ENCODE measurements around the gene SKAP2. TPM values are rescaled to one million over a fixed set of nuclear protein-coding genes. Genes with fewer than 3 reads are reported as not detected.
"Not testable (repeated sequence)": the region's sequence is repeated elsewhere in the genome, so short reads cannot be mapped to it uniquely, and the experiment has no call there.

SKAP2 gene
- polyA plus RNA-seq, 2 donors, result 6.4 to 8.1 TPM

DNA sequence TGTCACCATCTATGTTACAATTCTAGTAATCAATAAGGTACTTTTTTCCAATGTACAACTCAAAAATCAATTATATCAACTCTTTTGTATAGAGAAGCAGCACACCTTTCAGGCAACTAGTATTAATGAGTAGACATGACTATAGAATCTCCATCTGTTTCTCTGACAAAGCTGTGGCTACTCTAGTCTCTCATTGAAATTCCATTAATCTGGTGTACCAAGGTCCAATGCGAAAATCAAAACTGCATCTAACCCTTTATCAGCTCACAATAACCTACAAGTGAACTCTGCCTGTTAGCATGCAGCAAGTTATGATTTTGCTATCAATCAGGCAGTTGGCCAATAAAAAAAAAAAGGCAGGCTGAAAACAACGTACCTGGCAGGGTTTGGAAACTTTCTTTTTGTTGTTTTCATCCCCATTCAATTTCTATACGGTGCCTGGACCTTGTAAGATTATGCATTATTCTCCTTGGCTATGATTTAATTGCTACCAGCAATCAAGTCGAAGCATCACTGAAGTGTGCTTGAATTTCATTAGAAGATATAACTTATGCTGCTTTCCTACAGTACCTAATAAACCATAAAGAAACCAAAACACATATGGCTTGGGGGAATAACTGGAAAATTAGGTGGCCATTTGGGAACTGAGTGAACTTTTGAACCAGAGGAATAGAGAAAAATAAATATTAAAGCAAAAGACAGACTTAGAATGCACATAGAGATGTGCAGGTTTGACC, 23.2 kb downstream of the SKAP2 start:
- WGBS, 2 donors, result 76 to 83% methylated on average over 4 of the region's 4 CpGs
- H3K4me3 ChIP-seq (ENCODE audit: low read depth in 1 of 2, low read length in 2 of 2), result no peak overlapping the region
- no peaks in the 10 kb centered on the region for H3K36me3 ChIP-seq (ENCODE audit: control insufficient read depth in 2 of 2, insufficient read depth in 2 of 2, low read length in 1 of 2)
- no peaks in the 10 kb centered on the region for H3K4me1 ChIP-seq (ENCODE audit: control insufficient read depth in 2 of 2, insufficient read depth in 2 of 2, low read length in 1 of 2)
- no peaks in the 10 kb centered on the region for H3K9me3 ChIP-seq (ENCODE audit: control insufficient read depth in 2 of 2, insufficient read depth in 1 of 2, low read depth in 1 of 2, low read length in 1 of 2)
- no peaks in the 10 kb centered on the region for H3K27me3 ChIP-seq (ENCODE audit: control insufficient read depth in 1 of 2, insufficient read depth in 2 of 2, low read length in 2 of 2)
- H3K27ac ChIP-seq (ENCODE audit: low read depth in 2 of 2, low read length in 1 of 2), result no peak overlapping the region

DNA sequence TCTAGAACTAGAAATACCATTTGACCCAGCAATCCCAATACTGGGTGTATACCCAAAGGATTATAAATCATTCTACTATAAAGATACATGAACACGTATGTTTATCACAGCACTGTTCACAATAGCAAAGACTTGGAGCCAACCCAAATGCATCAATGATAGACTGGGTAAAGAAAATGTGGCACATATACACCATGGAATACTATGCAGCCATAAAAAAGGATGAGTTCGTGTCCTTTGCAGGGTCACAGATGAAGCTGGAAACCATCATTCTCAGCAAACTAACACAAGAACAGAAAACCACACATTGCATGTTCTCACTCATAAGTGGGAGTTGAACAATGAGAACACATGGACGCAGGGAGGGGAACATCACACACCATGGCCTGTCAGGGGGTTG, 27.6 kb downstream of the SKAP2 start:
- 89 to 95% methylated on average over 3 of the region's 3 CpGs for WGBS, 2 donors
- H3K27ac ChIP-seq (ENCODE audit: low read depth in 2 of 2, low read length in 1 of 2); H3K4me1 ChIP-seq (ENCODE audit: control insufficient read depth in 2 of 2, insufficient read depth in 2 of 2, low read length in 1 of 2); H3K27me3 ChIP-seq (ENCODE audit: control insufficient read depth in 1 of 2, insufficient read depth in 2 of 2, low read length in 2 of 2); H3K9me3 ChIP-seq (ENCODE audit: control insufficient read depth in 2 of 2, insufficient read depth in 1 of 2, low read depth in 1 of 2, low read length in 1 of 2); H3K36me3 ChIP-seq (ENCODE audit: control insufficient read depth in 2 of 2, insufficient read depth in 2 of 2, low read length in 1 of 2); H3K4me3 ChIP-seq (ENCODE audit: low read depth in 1 of 2, low read length in 2 of 2): not testable (repeated sequence)

DNA sequence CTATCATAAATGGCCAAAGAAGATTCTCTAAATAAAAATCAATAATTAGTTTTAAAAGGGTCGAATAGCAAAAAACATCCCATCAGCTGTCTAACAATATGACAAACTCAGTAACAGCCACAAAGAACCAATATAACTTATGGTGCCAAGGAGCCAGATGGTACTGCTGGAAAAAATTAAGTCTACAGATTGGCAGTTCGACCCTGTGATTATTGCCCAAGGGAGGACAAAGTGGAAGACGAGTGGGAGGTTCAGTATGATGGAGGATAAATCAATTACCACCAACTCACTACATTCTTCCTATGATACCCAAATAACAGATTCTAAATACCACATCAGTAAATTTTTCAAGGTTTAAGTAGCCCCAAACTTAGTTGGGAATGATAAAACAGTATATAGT, 49.0 kb downstream of the SKAP2 start:
- H3K27ac ChIP-seq (ENCODE audit: low read depth in 2 of 2, low read length in 1 of 2), result no peak overlapping the region
- no peaks in the 10 kb centered on the region for H3K4me1 ChIP-seq (ENCODE audit: control insufficient read depth in 2 of 2, insufficient read depth in 2 of 2, low read length in 1 of 2)
- WGBS, 2 donors, result 78 to 80% methylated on average over 3 of the region's 3 CpGs
- H3K4me3 ChIP-seq (ENCODE audit: low read depth in 1 of 2, low read length in 2 of 2), result no peak overlapping the region
- H3K27me3 ChIP-seq (ENCODE audit: control insufficient read depth in 1 of 2, insufficient read depth in 2 of 2, low read length in 2 of 2), result no peaks in the 10 kb centered on the region
- no peaks in the 10 kb centered on the region for H3K36me3 ChIP-seq (ENCODE audit: control insufficient read depth in 2 of 2, insufficient read depth in 2 of 2, low read length in 1 of 2)
- H3K9me3 ChIP-seq (ENCODE audit: control insufficient read depth in 2 of 2, insufficient read depth in 1 of 2, low read depth in 1 of 2, low read length in 1 of 2), result no peaks in the 10 kb centered on the region

DNA sequence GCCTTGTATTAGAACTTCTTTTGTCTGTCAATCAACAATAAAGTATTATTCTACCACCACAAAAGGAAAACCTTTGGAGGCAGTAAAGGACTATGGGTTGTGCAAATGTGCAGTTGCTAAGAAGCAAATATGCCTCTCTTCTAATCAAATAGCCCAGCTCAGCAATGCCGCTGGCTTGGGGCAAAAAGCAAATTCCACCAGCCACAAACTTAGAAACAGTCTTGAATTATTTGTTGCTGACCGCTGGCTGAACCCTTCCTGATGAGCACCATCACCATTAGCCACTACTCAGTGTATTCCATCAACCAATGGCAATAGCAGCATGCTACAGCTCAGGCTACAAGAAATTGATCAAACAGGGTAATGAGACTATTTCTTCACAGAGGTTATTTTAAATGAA, 51.0 kb downstream of the SKAP2 start:
- Histone ChIP-seq H3K9me3 (ENCODE audit: control insufficient read depth in 2 of 2, insufficient read depth in 1 of 2, low read depth in 1 of 2, low read length in 1 of 2) (no peaks in the 10 kb centered on the region), H3K4me1 (ENCODE audit: control insufficient read depth in 2 of 2, insufficient read depth in 2 of 2, low read length in 1 of 2) (no peaks in the 10 kb centered on the region), H3K27ac (ENCODE audit: low read depth in 2 of 2, low read length in 1 of 2) (no peak overlapping the region), H3K27me3 (ENCODE audit: control insufficient read depth in 1 of 2, insufficient read depth in 2 of 2, low read length in 2 of 2) (no peaks in the 10 kb centered on the region), H3K4me3 (ENCODE audit: low read depth in 1 of 2, low read length in 2 of 2) (no peak overlapping the region), H3K36me3 (ENCODE audit: control insufficient read depth in 2 of 2, insufficient read depth in 2 of 2, low read length in 1 of 2) (no peaks in the 10 kb centered on the region)
- 66 to 73% methylated on average over 2 of the region's 2 CpGs for WGBS, 2 donors

DNA sequence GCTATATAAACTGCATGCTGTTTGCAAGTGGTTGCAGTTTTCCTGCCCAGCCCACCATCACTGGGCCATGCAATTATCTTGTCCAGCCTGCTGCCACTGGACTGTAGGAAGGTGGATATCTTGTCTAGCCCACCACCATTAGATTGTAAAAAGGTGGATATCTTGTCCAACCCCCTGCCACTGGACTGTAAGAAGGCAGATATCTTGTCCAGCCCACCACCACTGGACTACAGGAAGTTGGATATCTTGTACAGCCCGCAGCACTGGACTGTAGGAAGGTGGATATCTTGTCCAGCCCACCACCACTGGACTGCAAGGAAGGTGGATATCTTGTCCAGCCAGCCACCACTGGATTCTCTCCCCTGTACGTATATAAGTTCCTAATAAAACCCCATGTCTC, 69.8 kb downstream of the SKAP2 start:
- no peaks in the 10 kb centered on the region for H3K4me1 ChIP-seq (ENCODE audit: control insufficient read depth in 2 of 2, insufficient read depth in 2 of 2, low read length in 1 of 2)
- 87 to 91% methylated on average over 2 of the region's 2 CpGs for WGBS, 2 donors
- H3K4me3 ChIP-seq (ENCODE audit: low read depth in 1 of 2, low read length in 2 of 2), result no peak overlapping the region
- H3K27ac ChIP-seq (ENCODE audit: low read depth in 2 of 2, low read length in 1 of 2), result no peak overlapping the region
- no peaks in the 10 kb centered on the region for H3K36me3 ChIP-seq (ENCODE audit: control insufficient read depth in 2 of 2, insufficient read depth in 2 of 2, low read length in 1 of 2)
- no peaks in the 10 kb centered on the region for H3K27me3 ChIP-seq (ENCODE audit: control insufficient read depth in 1 of 2, insufficient read depth in 2 of 2, low read length in 2 of 2)
- no peaks in the 10 kb centered on the region for H3K9me3 ChIP-seq (ENCODE audit: control insufficient read depth in 2 of 2, insufficient read depth in 1 of 2, low read depth in 1 of 2, low read length in 1 of 2)

DNA sequence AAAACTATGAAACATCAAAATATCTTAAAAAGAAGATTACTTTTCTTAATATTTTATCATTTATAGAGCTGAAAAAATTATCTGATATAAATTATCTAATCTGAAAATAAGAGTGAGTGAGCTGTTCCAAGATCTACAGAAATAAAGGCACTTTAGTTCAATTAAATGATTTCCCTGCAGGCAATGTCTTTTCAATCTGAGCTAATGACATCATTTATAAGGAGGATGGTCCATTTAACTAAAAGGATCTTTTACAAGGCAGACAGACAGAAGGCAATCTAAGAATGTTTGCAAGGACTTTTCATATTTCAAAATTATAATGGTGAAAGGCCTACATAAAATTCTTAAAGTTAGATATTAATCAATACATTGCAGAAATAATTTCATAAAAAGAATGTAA, 71.8 kb downstream of the SKAP2 start:
- no peak overlapping the region for H3K27ac ChIP-seq (ENCODE audit: low read depth in 2 of 2, low read length in 1 of 2)
- H3K27me3 ChIP-seq (ENCODE audit: control insufficient read depth in 1 of 2, insufficient read depth in 2 of 2, low read length in 2 of 2), result no peaks in the 10 kb centered on the region
- no peaks in the 10 kb centered on the region for H3K36me3 ChIP-seq (ENCODE audit: control insufficient read depth in 2 of 2, insufficient read depth in 2 of 2, low read length in 1 of 2)
- no peaks in the 10 kb centered on the region for H3K9me3 ChIP-seq (ENCODE audit: control insufficient read depth in 2 of 2, insufficient read depth in 1 of 2, low read depth in 1 of 2, low read length in 1 of 2)
- no peaks in the 10 kb centered on the region for H3K4me1 ChIP-seq (ENCODE audit: control insufficient read depth in 2 of 2, insufficient read depth in 2 of 2, low read length in 1 of 2)
- H3K4me3 ChIP-seq (ENCODE audit: low read depth in 1 of 2, low read length in 2 of 2), result no peak overlapping the region

DNA sequence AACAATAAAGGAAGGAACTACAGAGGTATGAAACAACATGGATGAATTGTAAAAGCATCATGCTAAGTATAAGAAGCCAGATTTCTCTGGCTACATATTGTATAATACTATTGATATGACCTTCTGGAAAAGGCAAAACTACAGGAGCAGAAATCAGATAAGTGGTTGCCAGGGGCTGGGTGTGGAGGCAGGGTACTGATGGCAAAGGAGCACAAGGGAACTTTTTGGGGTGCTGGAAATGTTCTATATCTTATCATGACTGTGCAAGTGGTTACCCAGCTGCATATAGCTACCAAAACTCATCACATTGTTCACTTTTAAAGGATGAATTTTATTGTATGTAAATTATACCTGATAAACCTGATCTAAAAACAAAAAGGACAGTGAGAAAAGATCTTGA, 72.4 kb downstream of the SKAP2 start:
- Histone ChIP-seq H3K27me3 (ENCODE audit: control insufficient read depth in 1 of 2, insufficient read depth in 2 of 2, low read length in 2 of 2) (no peaks in the 10 kb centered on the region), H3K4me1 (ENCODE audit: control insufficient read depth in 2 of 2, insufficient read depth in 2 of 2, low read length in 1 of 2) (no peaks in the 10 kb centered on the region), H3K9me3 (ENCODE audit: control insufficient read depth in 2 of 2, insufficient read depth in 1 of 2, low read depth in 1 of 2, low read length in 1 of 2) (no peaks in the 10 kb centered on the region), H3K36me3 (ENCODE audit: control insufficient read depth in 2 of 2, insufficient read depth in 2 of 2, low read length in 1 of 2) (no peaks in the 10 kb centered on the region), H3K27ac (ENCODE audit: low read depth in 2 of 2, low read length in 1 of 2) (no peak overlapping the region), H3K4me3 (ENCODE audit: low read depth in 1 of 2, low read length in 2 of 2) (no peak overlapping the region)

DNA sequence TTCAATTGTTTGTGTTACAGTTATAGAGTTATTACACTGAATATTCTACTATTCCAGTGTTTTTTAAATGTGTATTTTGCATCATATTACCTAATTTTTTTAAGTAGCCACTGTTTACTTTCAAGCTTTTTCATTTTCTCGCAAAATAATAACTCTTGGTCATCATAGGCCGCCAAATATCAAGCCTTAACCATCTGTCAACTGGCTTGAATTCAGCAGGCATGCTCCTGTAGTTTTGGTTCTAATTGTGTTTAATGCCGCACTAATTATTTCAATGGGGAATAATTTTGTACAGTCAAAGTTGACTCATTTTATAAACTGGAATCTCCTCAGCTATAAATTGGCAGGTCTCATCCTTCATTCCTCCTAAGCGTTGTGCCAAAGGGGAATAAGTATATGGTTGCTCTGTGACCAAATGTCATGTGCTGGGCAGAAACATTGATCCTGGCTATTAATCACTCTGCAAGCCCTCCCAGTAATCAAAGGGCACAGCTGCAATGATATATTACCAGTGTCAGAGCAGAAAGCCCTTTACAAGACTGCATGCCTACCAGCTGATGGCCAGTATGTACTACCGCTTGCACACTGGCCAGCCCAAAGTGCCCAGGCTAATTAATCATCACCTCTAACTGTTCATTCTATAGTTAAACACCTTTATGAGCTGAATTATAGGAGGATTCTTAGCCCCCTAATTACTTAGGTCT, 74.8 kb downstream of the SKAP2 start:
- H3K9me3 ChIP-seq (ENCODE audit: control insufficient read depth in 2 of 2, insufficient read depth in 1 of 2, low read depth in 1 of 2, low read length in 1 of 2), result no peaks in the 10 kb centered on the region
- H3K4me1 ChIP-seq (ENCODE audit: control insufficient read depth in 2 of 2, insufficient read depth in 2 of 2, low read length in 1 of 2), result no peaks in the 10 kb centered on the region
- no peak overlapping the region for H3K4me3 ChIP-seq (ENCODE audit: low read depth in 1 of 2, low read length in 2 of 2)
- H3K36me3 ChIP-seq (ENCODE audit: control insufficient read depth in 2 of 2, insufficient read depth in 2 of 2, low read length in 1 of 2), result no peaks in the 10 kb centered on the region
- no peaks in the 10 kb centered on the region for H3K27me3 ChIP-seq (ENCODE audit: control insufficient read depth in 1 of 2, insufficient read depth in 2 of 2, low read length in 2 of 2)
- WGBS, 2 donors, result 79 to 85% methylated on average over 5 of the region's 5 CpGs
- no peak overlapping the region for H3K27ac ChIP-seq (ENCODE audit: low read depth in 2 of 2, low read length in 1 of 2)

DNA sequence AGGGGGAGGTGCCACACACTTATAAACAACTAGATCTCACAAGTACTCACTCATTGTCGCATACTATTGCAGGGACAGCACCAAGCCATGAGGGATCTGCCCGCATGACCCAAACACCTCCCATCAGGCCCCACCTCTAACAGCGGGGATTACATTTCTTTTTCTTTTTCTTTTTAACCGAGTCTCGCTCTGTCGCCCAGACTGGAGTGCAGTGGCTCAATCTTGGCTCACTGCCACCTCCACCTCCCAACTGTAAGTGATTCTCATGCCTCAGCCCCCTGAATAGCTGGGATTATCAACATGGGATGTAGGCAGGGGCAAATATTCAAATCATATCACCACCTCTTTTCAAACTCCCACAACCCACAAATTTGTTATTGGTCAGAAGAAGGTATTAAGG, 76.7 kb downstream of the SKAP2 start:
- Histone ChIP-seq H3K36me3 (ENCODE audit: control insufficient read depth in 2 of 2, insufficient read depth in 2 of 2, low read length in 1 of 2) (no peaks in the 10 kb centered on the region), H3K27ac (ENCODE audit: low read depth in 2 of 2, low read length in 1 of 2) (no peak overlapping the region), H3K9me3 (ENCODE audit: control insufficient read depth in 2 of 2, insufficient read depth in 1 of 2, low read depth in 1 of 2, low read length in 1 of 2) (no peaks in the 10 kb centered on the region), H3K4me1 (ENCODE audit: control insufficient read depth in 2 of 2, insufficient read depth in 2 of 2, low read length in 1 of 2) (no peaks in the 10 kb centered on the region), H3K4me3 (ENCODE audit: low read depth in 1 of 2, low read length in 2 of 2) (no peak overlapping the region), H3K27me3 (ENCODE audit: control insufficient read depth in 1 of 2, insufficient read depth in 2 of 2, low read length in 2 of 2) (no peaks in the 10 kb centered on the region)
- 86 to 88% methylated on average over 6 of the region's 6 CpGs for WGBS, 2 donors

DNA sequence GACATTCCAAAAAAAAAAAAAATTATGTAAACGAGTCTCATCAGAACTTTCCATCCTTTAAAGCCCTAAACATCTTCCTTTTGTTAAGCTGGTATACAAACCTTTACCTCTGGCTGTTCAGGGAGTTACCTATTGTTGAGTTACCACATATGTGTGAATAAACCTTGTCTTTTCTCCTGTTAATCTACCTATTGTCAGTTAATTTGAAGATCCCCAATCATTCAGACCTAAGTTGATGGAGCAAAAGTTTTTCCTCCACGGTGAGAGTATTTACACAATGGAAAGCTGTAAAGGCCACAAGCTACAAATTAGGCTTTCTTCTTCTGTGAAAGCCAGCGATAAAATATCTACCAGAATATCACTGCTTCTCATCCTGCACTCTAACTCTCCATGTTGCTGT, 80.3 kb downstream of the SKAP2 start:
- H3K27ac ChIP-seq (ENCODE audit: low read depth in 2 of 2, low read length in 1 of 2), result no peak overlapping the region
- H3K4me1 ChIP-seq (ENCODE audit: control insufficient read depth in 2 of 2, insufficient read depth in 2 of 2, low read length in 1 of 2), result no peaks in the 10 kb centered on the region
- H3K36me3 ChIP-seq (ENCODE audit: control insufficient read depth in 2 of 2, insufficient read depth in 2 of 2, low read length in 1 of 2), result no peaks in the 10 kb centered on the region
- no peak overlapping the region for H3K4me3 ChIP-seq (ENCODE audit: low read depth in 1 of 2, low read length in 2 of 2)
- H3K27me3 ChIP-seq (ENCODE audit: control insufficient read depth in 1 of 2, insufficient read depth in 2 of 2, low read length in 2 of 2), result no peaks in the 10 kb centered on the region
- WGBS, 2 donors, result 71 to 74% methylated on average over 3 of the region's 3 CpGs
- no peaks in the 10 kb centered on the region for H3K9me3 ChIP-seq (ENCODE audit: control insufficient read depth in 2 of 2, insufficient read depth in 1 of 2, low read depth in 1 of 2, low read length in 1 of 2)

Data from esophagus (tissue), 2 donors.